ENCODE measurements around the gene RPAIN.

RPAIN gene, protein sequence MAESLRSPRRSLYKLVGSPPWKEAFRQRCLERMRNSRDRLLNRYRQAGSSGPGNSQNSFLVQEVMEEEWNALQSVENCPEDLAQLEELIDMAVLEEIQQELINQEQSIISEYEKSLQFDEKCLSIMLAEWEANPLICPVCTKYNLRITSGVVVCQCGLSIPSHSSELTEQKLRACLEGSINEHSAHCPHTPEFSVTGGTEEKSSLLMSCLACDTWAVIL

GRCh38 chr17:5419959-5420653, at the start of gene RPAIN:
TSS of gene RPAIN (plus strand) at chr17:5420182. CDS start at chr17:5420211, 29 bp downstream.
- peak; percentile 97 for DNase-seq

DNA sequence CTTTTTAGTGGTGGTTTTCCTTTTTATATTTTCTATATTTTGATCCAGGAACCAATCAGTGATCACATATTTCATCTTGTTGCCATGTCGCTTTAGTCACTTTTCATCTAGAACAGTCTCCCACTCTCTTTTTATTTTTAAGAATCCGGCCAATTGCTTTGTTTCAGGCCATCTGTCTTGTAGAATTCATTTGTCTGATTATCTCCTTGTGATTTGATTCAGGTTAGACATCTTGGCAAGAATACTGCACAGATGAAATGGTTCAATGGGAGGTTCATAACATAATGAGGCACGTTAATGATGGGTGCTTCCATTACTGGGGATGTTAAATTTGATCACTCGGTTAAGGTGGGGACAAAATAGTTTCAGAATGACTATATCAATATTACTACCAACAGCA, 49.6 kb upstream of the RPAIN start:
- DNase-seq, result no peak

DNA sequence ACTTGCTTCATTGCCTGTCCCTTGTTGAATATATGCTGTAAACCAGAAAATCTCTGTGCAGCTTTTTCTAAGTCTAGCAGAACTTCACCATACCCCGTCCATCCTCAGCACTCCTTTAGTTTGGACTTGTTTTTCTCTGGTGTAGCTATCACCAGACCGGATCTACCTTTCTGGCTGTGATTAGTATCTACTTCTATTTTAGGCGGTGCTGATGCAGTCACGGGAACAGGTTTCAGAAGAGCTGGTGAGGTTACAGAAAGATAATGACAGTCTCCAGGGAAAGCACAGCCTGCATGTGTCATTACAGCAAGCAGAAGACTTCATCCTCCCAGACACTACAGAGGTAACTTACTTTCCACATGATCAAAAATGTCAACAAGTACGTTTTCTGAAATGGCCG, 46.9 kb upstream of the RPAIN start:
- no peak for DNase-seq

DNA sequence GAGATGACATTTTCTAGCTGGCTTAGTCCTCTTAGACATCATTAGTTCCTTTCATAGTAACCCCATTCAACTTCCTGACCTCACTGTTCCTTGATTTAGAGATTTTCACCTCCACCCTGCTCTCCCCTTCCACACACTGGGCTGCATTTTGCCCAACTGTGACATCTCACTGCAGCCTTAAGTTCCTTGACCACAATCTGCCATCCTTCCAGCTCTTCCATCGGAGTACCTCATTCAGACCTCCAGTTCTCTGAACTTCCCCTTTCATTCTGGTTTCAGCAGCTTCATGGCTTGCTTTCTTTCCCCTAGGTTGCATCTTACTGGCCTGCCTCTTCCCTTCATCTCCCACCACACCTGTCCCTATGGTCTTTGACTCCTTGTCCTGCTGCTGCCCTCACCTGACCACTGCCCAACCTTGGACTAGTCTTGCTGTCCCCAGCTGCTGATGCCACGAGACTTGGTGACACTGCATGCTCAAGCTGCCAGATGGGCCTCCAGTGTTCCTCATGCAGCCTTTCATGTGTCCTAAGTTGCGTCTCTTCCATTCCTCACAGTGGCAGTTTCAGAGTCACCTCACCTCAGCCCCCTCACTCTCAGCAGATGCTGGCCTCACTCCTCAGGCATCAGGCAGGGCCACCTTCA, 41.3 kb upstream of the RPAIN start:
- no peak for DNase-seq

DNA sequence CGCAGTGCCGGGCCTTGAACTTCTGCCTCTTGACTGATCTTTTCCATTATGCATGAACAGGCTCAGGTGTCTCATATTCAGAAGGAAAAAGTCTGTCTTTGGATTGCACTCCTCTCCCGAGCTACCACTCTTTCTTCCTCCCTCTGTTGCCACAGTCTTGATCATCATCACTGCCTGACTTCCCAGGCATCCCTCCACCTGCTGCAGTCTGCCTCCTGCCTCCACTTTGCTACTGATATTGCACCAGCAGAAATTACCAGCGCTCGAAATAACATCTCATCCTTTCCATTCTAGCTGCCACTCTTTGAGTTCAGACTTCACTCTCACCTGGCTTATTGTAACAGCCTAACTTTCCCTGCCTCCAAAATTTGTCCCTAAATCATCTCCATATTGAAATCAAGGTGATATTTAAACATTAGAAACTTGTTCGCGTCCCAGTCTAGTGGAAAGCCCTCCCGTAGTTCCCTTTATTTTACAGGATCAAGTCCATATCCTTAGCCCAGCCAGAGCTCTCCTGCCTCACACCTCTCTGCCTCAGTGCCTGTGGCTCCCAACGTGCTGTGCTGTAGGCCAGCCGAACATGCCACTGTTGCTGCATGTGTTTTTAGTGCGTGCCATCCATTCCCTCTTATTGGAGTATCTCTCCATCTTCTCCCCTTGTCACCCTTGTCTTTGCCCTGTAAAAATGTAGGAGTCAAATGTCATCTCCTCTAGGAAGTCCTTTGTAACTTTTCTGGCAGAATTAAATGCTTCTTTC, 40.5 kb upstream of the RPAIN start:
- DNase-seq, result no peak

DNA sequence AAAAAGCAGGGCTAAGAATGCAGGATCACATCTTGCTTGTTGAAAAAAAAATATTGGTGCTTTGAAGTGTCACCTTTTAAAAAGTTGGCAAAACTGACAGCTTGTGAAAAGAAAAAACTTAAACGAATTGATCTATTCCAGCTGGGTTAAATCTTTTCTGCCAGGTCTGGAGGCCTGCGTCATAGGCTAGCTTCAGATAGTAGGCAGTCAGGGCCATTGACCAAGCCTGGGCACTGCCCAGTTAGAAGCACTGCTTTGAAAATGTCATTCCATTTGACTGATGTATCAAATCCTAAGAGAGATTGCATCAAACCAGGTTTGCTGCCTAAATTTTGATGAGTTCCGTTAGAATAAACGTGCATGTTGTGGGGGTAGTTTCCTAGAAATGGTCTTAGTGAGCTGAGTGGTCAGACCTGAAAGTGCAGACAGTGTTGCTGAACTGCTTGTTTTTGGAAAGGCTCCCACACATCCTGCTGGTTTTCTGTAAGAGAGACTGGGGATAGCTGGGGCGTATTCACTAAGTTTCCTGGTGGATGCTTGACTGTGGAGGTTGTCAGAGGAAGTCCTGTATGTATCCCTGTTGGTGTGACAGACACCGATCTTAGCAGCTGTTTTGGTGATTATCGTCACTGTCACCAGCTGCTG, 39.4 kb upstream of the RPAIN start:
- DNase-seq, result no peak

GRCh38 chr17:5381542-5381941, 38.4 kb upstream of the RPAIN start:
- DNase-seq, result no peak

GRCh38 chr17:5391678-5392077, 28.3 kb upstream of the RPAIN start:
- no peak for DNase-seq

DNA sequence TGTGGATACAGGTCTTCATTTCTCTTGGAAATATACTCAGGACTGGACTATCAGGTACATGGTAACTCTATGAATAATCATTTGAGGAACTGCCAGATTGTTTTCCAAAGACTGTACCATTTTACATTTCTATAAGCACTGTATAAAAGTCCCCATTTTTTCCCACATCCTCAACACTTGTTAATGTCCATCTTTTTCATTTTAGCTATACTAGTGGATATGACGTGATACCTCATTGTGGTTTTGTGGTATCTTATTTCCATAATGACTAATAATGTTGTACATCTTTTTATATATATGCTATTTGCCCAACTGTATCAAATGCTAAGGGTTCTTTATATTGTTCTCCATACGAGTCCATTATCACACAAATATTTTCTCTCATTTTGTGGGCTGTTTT, 23.4 kb upstream of the RPAIN start:
- no peak for DNase-seq

- no peak for DNase-seq
Measured at GRCh38 chr17:5399767-5400166, 20.2 kb upstream of the RPAIN start.

DNA sequence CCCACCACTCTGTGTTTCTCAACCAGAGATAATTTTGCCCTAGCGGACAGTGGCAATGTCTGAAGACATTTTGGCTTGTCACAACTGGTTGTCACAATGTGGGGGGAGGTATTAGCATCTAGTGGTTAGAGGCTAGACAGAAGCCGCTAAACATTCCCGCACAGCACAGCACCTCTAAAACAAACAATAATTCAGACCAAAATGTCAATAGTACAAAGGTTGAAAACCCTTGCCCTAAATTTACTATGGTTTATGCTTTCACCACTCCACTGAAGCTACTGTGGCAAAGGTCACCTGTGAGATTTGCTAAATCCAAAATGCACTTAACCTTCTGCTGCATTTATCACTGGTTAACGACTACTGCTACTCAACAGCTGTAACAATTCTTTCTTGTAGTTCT, 14.6 kb upstream of the RPAIN start:
- no peak for DNase-seq

DNA sequence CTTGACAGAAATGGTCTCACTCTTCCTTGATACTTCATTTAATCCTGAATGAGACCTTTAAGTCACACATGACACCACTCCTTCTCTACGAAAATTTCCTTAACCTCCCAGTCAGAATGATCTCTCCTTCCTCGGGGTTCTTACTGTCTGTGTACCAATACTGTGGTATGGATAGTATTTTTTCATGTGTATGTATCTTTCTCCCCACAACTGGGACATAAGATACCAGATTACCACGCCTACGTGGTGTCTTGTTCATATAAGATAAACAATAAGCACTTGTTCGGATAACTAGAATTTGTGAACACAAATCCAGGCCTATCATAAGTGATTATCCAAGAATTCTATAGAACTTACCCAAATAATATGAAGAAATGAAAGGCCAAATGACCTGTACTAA, 11.8 kb upstream of the RPAIN start:
- no peak for DNase-seq

DNA sequence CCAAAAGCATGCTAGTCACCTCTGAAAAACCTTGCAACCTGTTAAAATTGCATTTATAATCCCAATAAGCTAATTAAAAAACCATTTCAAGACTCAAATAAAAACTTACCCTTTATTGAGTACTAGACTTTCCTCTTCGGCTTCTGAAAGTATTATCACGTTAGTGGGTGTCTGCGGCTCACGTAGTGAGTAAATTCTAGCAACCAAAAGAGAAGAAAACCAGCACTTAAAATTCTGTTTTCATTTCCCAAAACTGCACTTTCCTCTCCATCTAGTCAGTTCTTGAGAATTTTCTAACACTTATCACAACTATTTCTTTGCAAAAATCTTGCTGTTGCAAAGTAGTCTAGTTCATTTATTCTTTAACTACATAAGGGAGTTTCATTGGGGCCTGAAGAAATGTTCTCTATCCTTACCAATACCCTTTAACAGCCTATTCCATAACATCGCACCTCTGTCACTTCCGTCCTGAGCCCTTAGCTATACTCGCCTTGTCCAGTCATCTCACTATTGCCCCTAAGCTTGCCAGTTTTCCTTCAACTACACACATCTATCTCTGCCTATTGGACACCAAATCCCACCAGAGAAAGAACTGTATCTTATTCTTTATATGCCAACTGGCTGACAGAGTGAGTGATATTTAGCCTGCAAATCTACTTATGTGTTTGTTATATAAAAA, 9.2 kb upstream of the RPAIN start:
- DNase-seq, result no peak

DNA sequence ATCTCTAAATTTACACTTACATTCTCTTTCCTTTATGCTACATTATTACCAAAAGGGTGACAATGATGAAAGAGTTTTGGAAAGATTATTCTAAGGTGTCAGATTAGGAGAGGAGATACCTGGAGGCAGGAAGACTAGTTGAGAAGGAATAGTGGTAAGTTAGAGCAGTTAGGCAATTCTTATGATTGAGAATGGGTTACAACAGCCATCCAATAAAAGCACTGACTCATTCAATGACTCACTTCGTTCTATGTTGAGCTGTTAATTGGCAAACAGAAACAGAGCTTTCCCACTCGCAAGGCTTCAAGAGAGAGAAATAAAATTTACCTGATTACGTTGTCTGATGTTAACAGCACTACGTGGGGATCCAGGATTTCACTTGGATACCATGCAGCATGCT, 6.3 kb upstream of the RPAIN start:
- no peak for DNase-seq

GRCh38 chr17:5416901-5417300, 3.1 kb upstream of the RPAIN start:
- DNase-seq, result no peak

DNA sequence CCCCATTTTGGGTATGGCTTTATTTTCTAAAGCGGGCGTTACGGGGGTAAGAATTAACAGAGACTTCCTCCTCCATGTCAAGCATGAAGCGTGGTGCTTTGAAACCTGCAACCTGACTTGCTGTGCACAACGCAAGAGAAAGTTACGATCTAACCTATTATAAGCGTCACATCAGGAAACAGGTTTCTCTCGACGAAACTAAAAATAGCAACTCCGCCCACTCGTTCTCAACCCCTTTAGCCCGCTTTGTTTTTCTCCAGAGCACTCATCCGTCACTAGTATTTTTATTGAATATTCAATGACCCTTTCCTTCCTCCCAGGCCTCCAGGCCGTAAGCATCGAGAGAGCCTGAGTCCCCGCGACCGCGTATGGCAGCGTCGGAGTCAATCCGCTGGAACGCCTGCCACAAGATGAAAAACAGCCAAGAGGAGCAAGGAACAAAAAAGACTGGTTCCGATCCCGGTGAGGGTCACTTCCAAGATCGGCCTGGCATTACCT, 1.1 kb upstream of the RPAIN start:
- DNase-seq, result peak; percentile 57

GRCh38 chr17:5419356-5419958, 525 bp upstream of the RPAIN start, which contains the start of gene NUP88:
TSS of gene NUP88 (minus strand) at chr17:5419662. CDS start at chr17:5419650, 12 bp downstream.
- peak; percentile 99 for DNase-seq

GRCh38 chr17:5422505-5422904, 2.5 kb downstream of the RPAIN start:
- DNase-seq, result no peak

- DNase-seq, result no peak
Measured at GRCh38 chr17:5424909-5425308, 4.9 kb downstream of the RPAIN start.

GRCh38 chr17:5425826-5426225, 5.8 kb downstream of the RPAIN start:
- no peak for DNase-seq

DNA sequence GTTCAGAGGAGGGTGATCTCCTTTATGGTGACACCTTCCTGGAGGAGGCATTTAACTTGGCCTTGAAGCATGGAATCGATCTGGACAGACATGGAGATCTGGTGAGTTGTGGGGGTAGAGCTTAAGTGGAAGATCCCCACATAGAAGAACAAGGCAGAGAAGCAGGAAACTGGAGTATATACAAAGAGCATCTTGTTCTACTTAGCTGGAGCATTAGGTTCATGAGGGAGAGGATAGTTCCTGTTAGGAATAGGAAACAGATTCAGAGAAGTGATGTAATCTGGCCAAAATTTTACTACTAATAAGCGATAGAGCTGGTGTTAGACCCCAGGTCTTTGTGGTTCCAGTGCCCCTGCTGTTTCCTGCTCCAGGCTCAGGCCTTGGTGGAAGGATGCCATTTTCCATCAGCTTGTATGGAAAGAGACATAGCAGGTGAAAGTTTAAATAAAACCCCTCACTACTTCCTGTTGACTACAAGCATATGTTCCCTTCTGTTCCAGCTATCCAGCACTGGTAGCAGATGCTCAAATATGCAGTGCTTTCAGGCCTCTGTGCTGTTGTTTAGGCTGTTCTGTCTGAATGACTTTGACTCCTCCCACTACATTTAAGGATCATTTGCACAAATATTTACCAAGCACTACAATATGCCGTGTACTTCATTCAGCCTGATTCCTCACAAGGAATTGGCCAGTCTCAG, 9.4 kb downstream of the RPAIN start:
- DNase-seq, result no peak
